Nephron progenitor cell (in vitro differentiated cells): ENCODE measurements around the gene EVL.

Experiments used
- DNase-seq: peaks from one replicate; pipeline ENCODE4 v3.0.0; 2021
- H3K27ac Mint-ChIP-seq: 2 replicates; pipeline ENCODE4 v1.8.0; 2021; ENCODE audit warnings: mild to moderate bottlenecking, moderate library complexity, mixed read lengths
- H3K27me3 Mint-ChIP-seq: 2 replicates; pipeline ENCODE4 v1.8.0; 2021; ENCODE audit warnings: mild to moderate bottlenecking, low read depth, mixed read lengths; ENCODE audit not compliant: poor library complexity
- H3K36me3 Mint-ChIP-seq: 2 replicates; pipeline ENCODE4 v1.8.0; 2021; ENCODE audit warnings: low read depth, mixed read lengths
- H3K4me1 Mint-ChIP-seq: 2 replicates; pipeline ENCODE4 v1.8.0; 2021; ENCODE audit warnings: mixed read lengths
- H3K4me3 Mint-ChIP-seq: 2 replicates; pipeline ENCODE4 v1.8.0; 2021; ENCODE audit warnings: mild to moderate bottlenecking, moderate library complexity, mixed read lengths
- H3K9me3 Mint-ChIP-seq: 2 replicates; pipeline ENCODE4 v1.8.0; 2021; ENCODE audit warnings: mild to moderate bottlenecking, moderate library complexity, mixed read lengths
- TF ChIP-seq, protein P1 (sequence below): fragments of 200-600 bp; sonication (generic); IDR thresholded peaks from 2 replicates; pipeline ENCODE4 v1.5.0; 2021; ENCODE audit warnings: antibody characterized with exemption

Gene EVL

GRCh38 chr14:100070310-100070709 is 5.1 kb downstream of the EVL start:
- Mint-ChIP-seq H3K36me3 (no peaks in the 10 kb centered on the region), H3K4me3 (peak overlapping the region; percentile 24), H3K27me3 (peaks cover 2% of the 10 kb centered on the region), H3K27ac (peak overlapping the region; percentile 67), H3K4me1 (peaks cover 96% of the 10 kb centered on the region), H3K9me3 (no peaks in the 10 kb centered on the region)
- TF ChIP-seq, protein P1, sequence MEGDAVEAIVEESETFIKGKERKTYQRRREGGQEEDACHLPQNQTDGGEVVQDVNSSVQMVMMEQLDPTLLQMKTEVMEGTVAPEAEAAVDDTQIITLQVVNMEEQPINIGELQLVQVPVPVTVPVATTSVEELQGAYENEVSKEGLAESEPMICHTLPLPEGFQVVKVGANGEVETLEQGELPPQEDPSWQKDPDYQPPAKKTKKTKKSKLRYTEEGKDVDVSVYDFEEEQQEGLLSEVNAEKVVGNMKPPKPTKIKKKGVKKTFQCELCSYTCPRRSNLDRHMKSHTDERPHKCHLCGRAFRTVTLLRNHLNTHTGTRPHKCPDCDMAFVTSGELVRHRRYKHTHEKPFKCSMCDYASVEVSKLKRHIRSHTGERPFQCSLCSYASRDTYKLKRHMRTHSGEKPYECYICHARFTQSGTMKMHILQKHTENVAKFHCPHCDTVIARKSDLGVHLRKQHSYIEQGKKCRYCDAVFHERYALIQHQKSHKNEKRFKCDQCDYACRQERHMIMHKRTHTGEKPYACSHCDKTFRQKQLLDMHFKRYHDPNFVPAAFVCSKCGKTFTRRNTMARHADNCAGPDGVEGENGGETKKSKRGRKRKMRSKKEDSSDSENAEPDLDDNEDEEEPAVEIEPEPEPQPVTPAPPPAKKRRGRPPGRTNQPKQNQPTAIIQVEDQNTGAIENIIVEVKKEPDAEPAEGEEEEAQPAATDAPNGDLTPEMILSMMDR, result no peak
- no peak for DNase-seq

GRCh38 chr14:100071545-100071944 is 6.3 kb downstream of the EVL start:
- Mint-ChIP-seq H3K4me1 (peaks cover 96% of the 10 kb centered on the region), H3K9me3 (no peaks in the 10 kb centered on the region), H3K36me3 (peaks cover 2% of the 10 kb centered on the region), H3K27me3 (peaks cover 2% of the 10 kb centered on the region), H3K4me3 (no peak overlapping the region), H3K27ac (no peak overlapping the region)
- DNase-seq, result no peak
- TF ChIP-seq, protein P1, result no peak

DNA sequence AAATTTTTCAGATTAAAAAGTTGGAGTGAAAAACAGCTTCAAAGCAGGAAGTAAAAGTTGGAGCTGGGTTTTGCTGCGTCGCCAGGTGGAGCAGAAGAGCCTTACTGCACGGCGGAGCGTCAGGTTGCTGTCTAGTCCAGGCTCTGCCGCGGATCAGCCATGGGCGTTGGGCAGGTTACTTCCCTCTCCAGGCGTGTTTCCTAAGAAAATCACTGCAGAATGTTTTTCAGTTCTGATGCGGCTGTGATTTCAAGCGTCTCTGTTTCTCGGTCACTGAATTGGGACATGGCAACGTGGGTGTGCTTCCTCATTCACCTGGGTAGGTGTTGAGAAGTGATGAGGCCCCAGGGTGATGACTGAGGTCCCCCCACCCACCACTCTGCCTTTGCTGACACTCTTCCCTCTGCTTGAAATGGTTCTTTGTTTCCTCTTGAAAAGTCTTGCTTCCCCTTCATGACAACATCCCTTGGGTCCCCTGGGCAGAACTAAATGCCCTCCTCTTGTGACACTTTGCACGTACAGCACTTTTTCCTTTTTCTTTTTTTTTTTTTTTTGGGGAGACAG is 7.6 kb downstream of the EVL start:
- H3K4me1 Mint-ChIP-seq, result peaks cover 92% of the 10 kb centered on the region
- peaks cover 6% of the 10 kb centered on the region for H3K9me3 Mint-ChIP-seq
- TF ChIP-seq, protein P1, result no peak
- no peak overlapping the region for H3K4me3 Mint-ChIP-seq
- DNase-seq, result no peak
- H3K27me3 Mint-ChIP-seq, result peaks cover 2% of the 10 kb centered on the region
- H3K27ac Mint-ChIP-seq, result peak overlapping the region; percentile 81
- peaks cover 13% of the 10 kb centered on the region for H3K36me3 Mint-ChIP-seq

DNA sequence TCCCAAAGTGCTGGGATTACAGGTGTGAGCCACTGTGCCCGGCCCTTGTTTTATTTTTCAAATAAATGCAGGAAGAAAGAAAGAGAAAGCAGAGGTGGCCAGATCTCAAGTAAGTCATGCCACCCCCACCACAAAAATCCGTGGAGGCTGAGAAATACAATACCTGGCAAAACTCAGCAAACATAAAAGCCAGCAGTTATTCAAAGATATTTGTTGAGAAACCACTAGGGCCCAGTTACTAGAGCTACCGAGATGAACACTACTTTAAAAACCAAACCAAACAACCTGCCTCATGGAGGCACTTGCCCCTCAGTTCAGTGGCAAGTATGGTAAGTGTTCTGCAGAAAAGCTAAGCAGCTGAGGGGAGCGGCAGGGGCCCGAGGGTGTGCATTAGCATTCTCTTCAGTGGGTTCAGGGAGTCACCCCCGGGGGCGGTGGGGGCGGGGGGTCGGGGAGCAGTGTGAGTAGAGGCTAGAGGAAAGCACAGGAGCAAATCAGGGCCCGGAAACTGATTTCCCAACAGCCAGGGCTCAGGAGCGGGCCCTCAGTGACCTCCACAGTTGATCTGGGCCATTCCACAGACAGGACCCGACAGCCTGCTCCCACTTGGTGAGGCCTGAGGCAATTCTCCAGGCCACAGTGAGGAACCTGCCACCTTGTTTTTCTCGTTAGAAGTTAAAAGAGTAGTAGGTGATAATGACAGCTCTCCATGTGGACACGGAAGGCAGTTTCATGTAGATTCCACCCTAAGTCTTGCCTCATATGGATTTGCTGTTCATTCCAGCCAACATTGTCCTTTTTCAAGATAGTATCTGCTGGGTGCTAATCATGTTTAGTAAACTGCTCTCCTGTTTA is 8.6 kb downstream of the EVL start:
- TF ChIP-seq, protein P1, result no peak
- H3K4me3 Mint-ChIP-seq, result no peak overlapping the region
- H3K4me1 Mint-ChIP-seq, result peaks cover 92% of the 10 kb centered on the region
- H3K27me3 Mint-ChIP-seq, result no peaks in the 10 kb centered on the region
- H3K9me3 Mint-ChIP-seq, result peaks cover 6% of the 10 kb centered on the region
- peak overlapping the region; percentile 94 for H3K27ac Mint-ChIP-seq
- peaks cover 19% of the 10 kb centered on the region for H3K36me3 Mint-ChIP-seq
- DNase-seq, result no peak

DNA sequence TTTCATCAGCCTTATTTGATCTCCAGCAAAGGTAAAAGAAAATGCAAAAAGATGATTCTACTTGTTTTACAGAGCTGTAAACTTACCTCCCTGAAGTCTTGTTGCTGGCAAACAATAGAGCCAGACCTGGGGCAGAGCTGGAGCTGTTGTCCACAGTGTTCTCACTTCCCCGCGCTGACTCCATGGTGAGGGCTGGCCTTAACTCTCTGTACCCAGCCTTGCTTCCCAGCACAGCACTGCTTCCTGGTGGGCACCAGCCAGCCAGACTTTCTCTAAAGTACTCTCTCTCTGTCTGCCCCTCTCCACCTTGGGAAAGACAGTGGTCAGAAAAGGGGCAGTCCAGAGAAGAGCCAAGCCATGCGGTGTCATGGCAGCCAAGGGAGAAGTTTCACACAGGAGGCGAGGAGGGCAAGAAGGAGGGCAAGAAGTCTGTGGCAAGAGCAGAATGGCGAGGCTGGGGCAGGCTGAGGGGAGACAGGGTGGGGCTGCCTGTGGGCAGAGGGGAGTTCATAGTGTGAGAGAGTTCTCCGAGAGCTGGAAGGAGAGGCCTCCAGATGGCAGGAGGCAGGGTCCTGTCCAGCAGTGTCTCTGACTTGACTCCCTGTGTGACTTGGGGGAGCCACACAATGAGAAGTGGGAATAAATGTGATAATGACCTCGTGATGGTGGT is 9.3 kb downstream of the EVL start:
- Mint-ChIP-seq H3K27ac (peak overlapping the region; percentile 94), H3K4me1 (peaks cover 92% of the 10 kb centered on the region)
- TF ChIP-seq, protein P1, result no peak

More for the DNA sequence above, 9.3 kb downstream of the EVL start:
- no peak for DNase-seq
- Mint-ChIP-seq H3K27me3 (no peaks in the 10 kb centered on the region), H3K9me3 (peaks cover 6% of the 10 kb centered on the region), H3K4me3 (no peak overlapping the region), H3K36me3 (peaks cover 19% of the 10 kb centered on the region)
